DND-41 (cell line): ENCODE results near the gene UVRAG.

Experiments
- CTCF ChIP-seq: IDR thresholded peaks from 2 replicates; pipeline ENCODE4 v1.5.1; 2012; ENCODE audit warnings: borderline replicate concordance, low read length, moderate library complexity, mild to moderate bottlenecking; ENCODE audit not compliant: poor library complexity, severe bottlenecking; ENCODE audit errors: extremely low read depth
- EZH2 ChIP-seq: IDR thresholded peaks from 3 replicates; pipeline ENCODE4 v1.6.1; 2012; ENCODE audit warnings: borderline replicate concordance, low read depth, mild to moderate bottlenecking, moderate library complexity, low read length, inconsistent platforms; ENCODE audit not compliant: severe bottlenecking

DNA sequence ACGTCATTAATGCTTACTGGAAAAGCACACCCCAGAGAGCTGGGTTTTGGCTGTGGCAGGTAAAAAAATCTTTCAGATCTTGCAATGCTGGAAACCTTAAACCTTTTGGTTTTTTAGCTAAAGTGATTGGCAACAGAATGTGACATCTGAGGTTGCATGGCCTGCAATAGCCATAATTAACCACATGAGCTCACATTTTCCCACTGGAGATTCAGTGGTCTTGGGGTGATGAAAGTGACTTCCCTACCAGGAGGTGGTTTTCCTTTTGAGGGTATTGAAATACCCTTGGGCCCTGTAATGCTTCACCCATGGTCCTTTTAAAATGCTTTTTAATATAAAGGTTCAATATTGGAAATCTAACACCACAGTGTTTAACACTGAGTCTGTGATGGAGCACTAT is 198.5 kb downstream of the UVRAG start:
- no peak for TF ChIP-seq CTCF
- TF ChIP-seq EZH2, result no peak
